Mesodermal cell (in vitro differentiated cells): ENCODE results near the gene NEUROD6.

Experiments
- H3K27ac ChIP-seq: 2 replicates; pipeline ENCODE4 v1.7.0; 2013; ENCODE audit warnings: mild to moderate bottlenecking, low read depth, low read length, moderate library complexity; ENCODE audit not compliant: severe bottlenecking
- H3K36me3 ChIP-seq: 2 replicates; pipeline ENCODE4 v1.7.1; 2013; ENCODE audit warnings: mild to moderate bottlenecking, low read length, moderate library complexity; ENCODE audit not compliant: control insufficient read depth, insufficient read depth
- H3K4me1 ChIP-seq: one replicate; pipeline ENCODE4 v1.7.1; 2013; ENCODE audit warnings: mild to moderate bottlenecking, low read length; ENCODE audit not compliant: insufficient read depth, control insufficient read depth, poor library complexity, severe bottlenecking
- H3K4me3 ChIP-seq: 2 replicates; pipeline ENCODE4 v1.7.0; 2013; ENCODE audit warnings: low read length, control low read depth, mild to moderate bottlenecking; ENCODE audit not compliant: insufficient read depth, poor library complexity, severe bottlenecking; ENCODE audit errors: extremely low read depth
- H3K9me3 ChIP-seq: 2 replicates; pipeline ENCODE4 v1.7.1; 2013; ENCODE audit warnings: mild to moderate bottlenecking, low read length, moderate library complexity; ENCODE audit not compliant: control insufficient read depth
- WGBS, 2 experiments: methylation state at CpG; one replicate each; pipeline ENCODE4 v1.1.5; 2013; ENCODE audit warnings: missing lambda C conversion rate in 2 of 2; ENCODE audit not compliant: insufficient coverage in 2 of 2; 5-methylcytosine and 5-hydroxymethylcytosine counted together

The NEUROD6 gene

DNA sequence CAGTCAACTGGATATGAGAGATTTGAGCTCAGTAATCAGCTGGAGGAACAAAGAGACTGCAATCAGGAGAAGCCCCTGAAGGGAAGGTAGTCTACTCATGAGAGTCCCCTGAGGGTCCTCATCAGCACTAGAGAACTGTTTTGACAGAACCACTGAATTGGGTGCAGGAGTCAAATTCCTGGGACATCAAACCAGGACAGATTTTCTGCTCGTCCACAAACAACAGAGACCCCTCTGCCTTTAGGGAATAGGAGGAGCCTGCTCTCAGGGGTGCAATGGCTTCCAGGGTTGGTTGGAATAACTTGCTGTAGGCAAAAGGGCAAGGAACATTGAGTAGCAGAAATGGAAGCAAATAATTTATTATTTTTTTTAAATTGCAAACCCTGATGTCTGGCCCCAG lies 21.9 kb upstream of the NEUROD6 start:
- Histone ChIP-seq H3K4me3 (no peak overlapping the region), H3K27ac (no peak overlapping the region), H3K36me3 (no peaks in the 10 kb centered on the region), H3K4me1 (no peaks in the 10 kb centered on the region), H3K9me3 (no peaks in the 10 kb centered on the region)
- 100% methylated on average over 1 of the region's 1 CpG; no CpG with 5 or more reads in 1 of the 2 experiments for WGBS, 2 experiments

DNA sequence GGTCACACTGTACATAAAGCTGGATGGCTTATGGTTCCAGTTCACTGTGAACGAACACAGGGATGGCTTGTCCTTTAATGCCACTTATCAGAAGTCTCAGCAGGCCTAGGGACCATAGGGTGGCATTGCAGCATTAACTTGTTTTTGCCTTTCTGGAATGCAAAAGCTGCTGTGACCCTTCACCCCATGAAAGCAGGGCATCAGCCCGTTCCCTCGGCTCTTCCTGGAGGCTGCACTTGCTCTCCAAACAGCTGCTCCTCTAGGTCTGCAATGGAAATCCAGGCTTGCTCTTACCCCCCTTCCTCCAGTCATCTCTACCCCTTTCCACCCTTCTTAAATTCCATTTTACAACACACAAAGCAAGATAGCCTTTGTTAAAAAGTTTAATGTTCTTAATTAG lies 17.9 kb upstream of the NEUROD6 start:
- no peak overlapping the region for H3K4me3 ChIP-seq
- WGBS, 2 experiments, result 73 to 85% methylated on average over 3 of the region's 3 CpGs
- no peaks in the 10 kb centered on the region for H3K36me3 ChIP-seq
- no peak overlapping the region for H3K27ac ChIP-seq
- H3K4me1 ChIP-seq, result no peaks in the 10 kb centered on the region
- no peaks in the 10 kb centered on the region for H3K9me3 ChIP-seq

DNA sequence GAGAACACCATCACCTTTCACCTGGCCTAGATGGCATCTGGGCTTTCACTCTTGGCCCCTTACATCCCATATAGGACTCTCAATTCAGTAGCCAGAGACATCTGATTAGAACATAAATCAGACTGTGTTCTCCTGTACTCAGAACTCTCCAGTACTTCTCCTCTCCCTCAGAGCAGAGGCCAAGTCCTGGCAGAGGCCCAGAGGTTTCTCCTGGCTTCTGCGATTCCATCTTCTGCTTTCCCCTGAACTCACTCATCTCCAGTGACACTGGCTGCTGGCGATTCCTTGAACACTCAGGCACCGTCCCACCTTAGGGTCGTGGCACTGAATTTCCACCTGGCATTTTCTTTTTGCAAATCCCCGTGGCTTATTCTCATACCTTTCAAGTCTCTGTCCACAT lies 4.9 kb upstream of the NEUROD6 start:
- WGBS, 2 experiments, result 85 to 94% methylated on average over 5 of the region's 5 CpGs
- Histone ChIP-seq H3K27ac (no peak overlapping the region), H3K4me1 (no peaks in the 10 kb centered on the region), H3K36me3 (no peaks in the 10 kb centered on the region), H3K9me3 (no peaks in the 10 kb centered on the region), H3K4me3 (no peak overlapping the region)

DNA sequence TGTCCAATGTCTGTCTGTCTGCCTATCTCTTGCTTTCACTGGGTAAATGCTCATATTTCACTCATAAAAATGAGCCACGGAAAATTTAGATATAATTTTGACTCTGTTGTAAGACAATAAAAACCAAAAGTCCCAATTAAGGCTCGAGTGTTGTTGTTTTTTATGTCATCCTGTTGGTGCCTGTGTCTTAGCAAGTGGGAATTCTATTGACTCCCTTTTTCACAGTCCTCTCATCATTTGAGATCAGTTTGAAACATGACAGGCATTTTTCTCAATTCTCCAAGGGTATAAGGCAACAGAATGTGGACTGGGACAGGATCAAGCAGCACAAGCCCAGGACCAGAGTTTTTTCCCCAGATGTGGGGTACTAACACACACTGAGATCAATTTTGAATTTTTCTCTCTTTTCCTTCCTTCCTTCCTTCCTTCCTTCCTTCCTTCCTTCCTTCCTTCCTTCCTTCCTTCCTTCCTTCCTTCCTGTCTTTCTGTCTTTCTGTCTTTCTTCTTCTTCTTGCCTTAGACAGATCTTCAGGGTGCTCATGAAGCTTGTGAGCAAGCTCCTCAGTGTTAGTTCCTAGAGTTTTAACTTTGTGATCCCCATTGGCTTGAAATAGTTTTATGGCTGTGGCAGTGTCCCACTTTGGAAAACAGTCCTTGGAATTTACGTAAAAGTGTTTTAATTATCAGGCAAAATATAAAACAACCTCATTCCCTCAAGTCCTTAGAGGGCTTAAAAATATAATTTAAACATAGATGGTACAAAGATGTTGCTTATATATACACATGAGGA lies 3.2 kb upstream of the NEUROD6 start:
- 100% methylated on average over 1 of the region's 3 CpGs; no CpG with 5 or more reads in 1 of the 2 experiments for WGBS, 2 experiments
- no peaks in the 10 kb centered on the region for H3K9me3 ChIP-seq
- no peak overlapping the region for H3K27ac ChIP-seq
- no peak overlapping the region for H3K4me3 ChIP-seq
- H3K4me1 ChIP-seq, result no peaks in the 10 kb centered on the region
- no peaks in the 10 kb centered on the region for H3K36me3 ChIP-seq

DNA sequence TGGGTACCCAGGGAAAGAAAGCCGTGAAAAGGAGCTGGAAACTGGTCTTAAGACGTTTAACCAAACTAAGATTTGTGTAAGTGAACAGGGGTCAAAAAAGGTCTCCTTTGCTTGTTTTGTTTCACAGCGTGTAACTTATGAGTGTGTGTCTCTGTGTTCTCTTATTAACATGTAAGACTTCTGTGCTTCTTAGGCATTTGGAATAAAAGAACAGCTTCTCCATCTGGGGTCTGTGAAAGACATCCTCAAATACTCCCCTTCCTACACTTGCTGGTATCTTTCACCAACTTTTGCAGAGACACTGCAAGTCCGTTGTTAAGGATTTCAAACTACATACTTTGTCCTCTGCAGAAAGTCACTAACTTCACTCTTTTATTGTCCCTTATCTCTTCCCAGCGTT lies 615 bp upstream of the NEUROD6 start:
- H3K27ac ChIP-seq, result no peak overlapping the region
- no peaks in the 10 kb centered on the region for H3K9me3 ChIP-seq
- WGBS, 2 experiments, result 85 to 94% methylated on average over 4 to 5 of the region's 5 CpGs
- no peak overlapping the region for H3K4me3 ChIP-seq
- no peaks in the 10 kb centered on the region for H3K4me1 ChIP-seq
- no peaks in the 10 kb centered on the region for H3K36me3 ChIP-seq

DNA sequence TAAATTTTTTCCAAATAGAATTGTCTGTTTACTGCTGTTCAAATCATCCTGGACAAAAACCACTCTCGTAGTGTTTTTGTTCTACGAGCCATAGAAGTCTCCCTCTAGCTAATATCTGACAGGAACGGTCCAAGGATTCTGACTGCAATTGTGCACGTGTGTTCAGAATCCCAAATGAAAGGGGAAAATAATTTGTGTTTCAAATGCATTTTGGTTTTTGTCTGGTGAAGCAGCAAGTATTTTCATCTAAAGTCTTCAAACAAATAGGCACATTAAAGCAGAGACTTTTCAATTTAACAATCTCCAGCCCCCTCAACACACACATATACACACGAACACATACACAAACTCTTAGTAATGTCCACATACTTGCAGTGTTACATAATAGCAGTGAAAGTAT lies 475 bp downstream of the NEUROD6 start:
- Histone ChIP-seq H3K27ac (no peak overlapping the region), H3K4me1 (no peaks in the 10 kb centered on the region), H3K9me3 (no peaks in the 10 kb centered on the region), H3K36me3 (no peaks in the 10 kb centered on the region), H3K4me3 (no peak overlapping the region)
- 63 to 100% methylated on average over 2 to 4 of the region's 5 CpGs for WGBS, 2 experiments

DNA sequence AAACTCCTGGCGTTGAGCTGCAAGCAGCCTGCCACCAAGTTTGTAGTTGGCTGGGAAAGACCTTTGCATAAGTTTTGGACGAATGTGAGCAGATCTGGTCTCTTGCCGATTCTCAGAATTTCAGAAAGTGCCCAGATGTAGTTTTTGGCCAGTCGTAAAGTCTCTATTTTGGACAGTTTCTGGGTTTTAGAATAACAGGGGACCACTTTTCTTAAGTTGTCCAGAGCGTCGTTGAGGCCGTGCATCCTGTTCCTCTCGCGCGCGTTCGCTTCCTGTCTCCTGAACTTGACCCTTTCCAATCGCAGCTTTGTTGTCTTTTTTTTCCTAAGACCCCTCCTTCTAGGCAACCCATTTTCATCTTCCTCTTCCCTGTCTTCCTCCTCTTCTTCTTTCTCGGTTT lies 1.8 kb downstream of the NEUROD6 start:
- Histone ChIP-seq H3K27ac (no peak overlapping the region), H3K4me1 (no peaks in the 10 kb centered on the region), H3K4me3 (no peak overlapping the region), H3K36me3 (no peaks in the 10 kb centered on the region), H3K9me3 (no peaks in the 10 kb centered on the region)
- WGBS, 2 experiments, result 86 to 96% methylated on average over 13 to 14 of the region's 14 CpGs

DNA sequence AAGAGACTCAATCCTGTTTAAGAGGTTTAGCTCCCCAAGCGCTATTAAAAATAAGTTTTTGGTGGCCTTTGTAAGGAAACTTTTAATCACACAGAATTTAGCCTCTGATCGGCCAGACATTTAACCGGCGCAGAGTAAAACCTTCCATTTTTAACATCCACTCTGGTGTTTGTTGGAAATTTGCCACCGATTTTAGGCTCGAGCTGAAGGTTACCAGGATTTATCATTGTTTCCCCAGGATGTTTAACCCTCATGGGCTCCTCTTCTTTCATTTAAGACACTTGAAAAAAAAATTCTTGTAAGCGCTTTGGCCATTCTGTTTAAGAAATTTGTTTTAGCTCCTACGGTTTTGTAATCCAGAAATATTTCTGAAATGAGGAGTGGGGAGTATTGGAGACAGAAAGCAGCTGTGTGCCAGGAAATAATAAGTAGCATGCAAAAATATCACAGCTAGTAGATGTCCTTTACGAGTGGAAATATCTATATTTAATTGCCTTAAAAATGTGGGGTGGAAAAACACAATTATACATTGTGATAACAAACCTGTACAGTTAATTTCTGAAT lies 3.4 kb downstream of the NEUROD6 start:
- Histone ChIP-seq H3K9me3 (no peaks in the 10 kb centered on the region), H3K36me3 (no peaks in the 10 kb centered on the region), H3K4me1 (no peaks in the 10 kb centered on the region), H3K4me3 (no peak overlapping the region), H3K27ac (no peak overlapping the region)
- WGBS, 2 experiments, result 88 to 92% methylated on average over 3 to 6 of the region's 9 CpGs

DNA sequence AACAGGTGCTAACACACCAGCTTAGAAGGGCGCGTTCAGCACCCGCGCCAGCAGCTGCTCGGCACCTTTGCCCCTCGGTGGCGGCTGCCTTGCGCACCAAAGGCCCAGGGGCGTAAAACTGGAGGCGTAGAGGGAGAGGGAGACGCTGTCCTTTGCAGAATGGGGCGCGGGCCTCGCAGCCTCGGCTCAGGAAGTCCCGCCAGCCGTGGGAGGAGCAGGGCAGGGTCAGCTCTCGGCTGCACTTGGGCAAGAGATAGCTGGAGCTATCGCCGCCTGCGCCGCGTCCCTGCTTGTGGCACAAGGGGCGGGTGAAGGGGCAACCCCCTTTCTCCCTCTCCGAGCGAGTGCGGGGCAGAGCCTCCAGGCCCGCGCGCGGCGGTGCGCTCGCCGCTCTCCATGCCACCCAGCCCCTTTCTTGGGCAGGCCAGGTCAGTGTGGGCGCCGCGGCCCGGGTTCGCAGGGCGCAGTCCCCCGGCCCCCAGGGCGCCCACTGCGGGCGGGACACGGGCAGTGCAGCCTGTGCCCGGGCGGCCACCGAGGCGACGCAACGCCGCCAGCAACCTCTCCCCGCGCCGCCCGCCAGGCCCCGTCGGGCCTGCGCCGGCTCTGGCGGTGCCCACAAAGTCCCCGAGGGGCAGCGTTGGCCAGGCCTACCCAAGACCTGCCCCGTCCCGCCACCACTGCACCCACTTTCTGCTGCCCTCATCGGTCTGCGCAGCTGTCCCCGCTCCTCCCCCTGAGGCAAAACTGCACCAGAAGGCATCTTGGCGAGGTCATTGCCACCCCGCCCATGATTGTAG lies 4.1 kb downstream of the NEUROD6 start:
- no peaks in the 10 kb centered on the region for H3K4me1 ChIP-seq
- WGBS, 2 experiments, result 67 to 69% methylated on average over 28 to 59 of the region's 71 CpGs
- no peak overlapping the region for H3K27ac ChIP-seq
- no peak overlapping the region for H3K4me3 ChIP-seq
- H3K9me3 ChIP-seq, result no peaks in the 10 kb centered on the region
- H3K36me3 ChIP-seq, result no peaks in the 10 kb centered on the region

DNA sequence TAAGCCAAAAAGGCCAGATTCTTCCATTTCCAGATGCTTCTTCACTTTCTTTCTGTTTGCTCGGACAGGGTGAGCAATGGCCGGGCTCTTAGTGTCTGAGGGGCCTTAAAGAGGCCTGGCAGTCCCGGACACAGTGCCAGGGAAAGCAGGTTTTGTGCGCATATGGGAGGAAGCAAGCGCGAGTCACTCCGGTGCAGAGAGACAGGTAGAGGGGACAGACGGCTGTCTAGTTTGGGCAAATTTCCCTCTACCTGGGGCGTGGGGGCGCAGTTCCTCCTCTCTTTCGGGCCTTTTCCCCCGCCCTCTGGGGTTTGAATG lies 4.7 kb downstream of the NEUROD6 start:
- H3K4me1 ChIP-seq, result no peaks in the 10 kb centered on the region
- 69 to 73% methylated on average over 12 of the region's 12 CpGs for WGBS, 2 experiments
- no peaks in the 10 kb centered on the region for H3K9me3 ChIP-seq
- H3K27ac ChIP-seq, result no peak overlapping the region
- H3K4me3 ChIP-seq, result no peak overlapping the region
- no peaks in the 10 kb centered on the region for H3K36me3 ChIP-seq
